NCI-H1436 treated with DMSO at 0.1 percent for 48 hours (cell line): ENCODE data around the gene PXMP2.
A peak's percentile ranks its signal among the peaks of the same experiment; 100 is the strongest.

Experiments
- DNase-seq: peaks from one replicate; lab custom pipeline; 2025; lab: John Stamatoyannopoulos, UW

The PXMP2 gene

DNA sequence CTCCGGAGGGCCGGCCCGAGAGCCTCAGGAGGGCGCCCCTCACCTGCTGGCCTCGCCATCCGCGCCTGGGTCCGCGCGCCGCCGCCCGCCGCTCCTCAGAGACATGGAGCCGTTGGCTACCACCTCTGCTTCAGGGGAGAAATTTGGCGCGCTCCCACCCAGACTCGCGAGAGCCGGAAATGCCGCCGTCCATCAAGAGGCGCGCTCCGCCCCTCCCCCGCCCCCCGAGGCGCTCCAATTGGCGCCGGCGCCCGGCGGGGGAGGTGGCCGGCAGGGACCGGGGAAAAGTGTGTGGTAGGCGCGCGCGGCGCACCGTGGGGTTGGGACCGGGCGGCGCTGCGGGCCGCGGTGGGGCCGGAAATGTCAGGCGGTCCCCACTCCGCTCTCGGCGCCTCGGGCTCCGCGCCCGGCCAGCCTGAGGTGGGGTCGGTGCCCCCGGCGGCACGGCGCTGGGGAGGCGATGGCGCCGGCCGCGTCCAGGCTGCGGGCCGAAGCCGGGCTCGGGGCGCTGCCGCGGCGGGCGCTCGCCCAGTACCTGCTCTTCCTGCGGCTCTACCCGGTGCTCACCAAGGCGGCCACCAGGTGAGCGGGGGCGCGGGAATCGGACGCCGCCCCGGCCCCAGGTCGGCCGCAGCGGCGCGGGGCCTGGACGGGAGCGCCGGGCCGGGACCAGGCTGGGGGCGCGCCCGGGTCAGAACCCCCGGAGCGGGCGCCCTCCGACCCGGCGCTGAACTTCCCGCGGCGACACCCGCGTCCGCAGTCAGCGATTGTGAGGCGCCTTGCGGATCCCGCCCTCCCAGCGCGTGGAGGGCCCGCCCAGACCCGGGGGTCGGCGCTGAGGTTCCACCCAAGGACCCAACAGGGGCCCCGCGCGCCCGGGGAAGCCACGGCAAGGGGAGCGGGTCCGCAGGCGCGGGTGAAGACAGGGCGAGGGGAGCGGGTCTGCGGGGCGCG is at the start of gene PXMP2, which contains the start of gene POLE:
PXMP2 (plus strand) TSS at position 377 of the 954 bp plus-strand sequence; CDS start at position 461, 84 bp downstream.
POLE (minus strand) TSS at position 132 of the 954 bp plus-strand sequence; CDS start at position 105, 27 bp downstream.
- peak; percentile 74 for DNase-seq

DNA sequence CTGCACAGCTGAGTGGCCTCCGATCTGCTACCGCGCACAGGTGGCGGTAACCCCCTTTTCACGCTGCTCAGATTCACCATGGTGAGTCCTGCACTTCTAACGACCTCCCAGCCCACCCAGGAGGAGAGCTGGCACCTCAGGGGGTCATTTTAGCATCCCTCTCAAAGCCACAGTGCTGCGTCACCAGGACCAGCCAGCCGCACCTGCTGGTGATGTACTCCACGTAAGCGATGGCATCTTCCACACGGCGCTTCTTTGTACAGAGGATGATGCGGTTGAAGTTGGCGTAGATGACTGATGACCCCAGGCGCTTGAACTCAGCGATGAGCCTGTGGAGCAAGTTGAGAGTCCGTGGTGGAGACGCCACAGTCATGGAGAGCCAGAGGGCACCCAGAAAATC is 49.6 kb upstream of the PXMP2 start:
- DNase-seq = no peak

DNA sequence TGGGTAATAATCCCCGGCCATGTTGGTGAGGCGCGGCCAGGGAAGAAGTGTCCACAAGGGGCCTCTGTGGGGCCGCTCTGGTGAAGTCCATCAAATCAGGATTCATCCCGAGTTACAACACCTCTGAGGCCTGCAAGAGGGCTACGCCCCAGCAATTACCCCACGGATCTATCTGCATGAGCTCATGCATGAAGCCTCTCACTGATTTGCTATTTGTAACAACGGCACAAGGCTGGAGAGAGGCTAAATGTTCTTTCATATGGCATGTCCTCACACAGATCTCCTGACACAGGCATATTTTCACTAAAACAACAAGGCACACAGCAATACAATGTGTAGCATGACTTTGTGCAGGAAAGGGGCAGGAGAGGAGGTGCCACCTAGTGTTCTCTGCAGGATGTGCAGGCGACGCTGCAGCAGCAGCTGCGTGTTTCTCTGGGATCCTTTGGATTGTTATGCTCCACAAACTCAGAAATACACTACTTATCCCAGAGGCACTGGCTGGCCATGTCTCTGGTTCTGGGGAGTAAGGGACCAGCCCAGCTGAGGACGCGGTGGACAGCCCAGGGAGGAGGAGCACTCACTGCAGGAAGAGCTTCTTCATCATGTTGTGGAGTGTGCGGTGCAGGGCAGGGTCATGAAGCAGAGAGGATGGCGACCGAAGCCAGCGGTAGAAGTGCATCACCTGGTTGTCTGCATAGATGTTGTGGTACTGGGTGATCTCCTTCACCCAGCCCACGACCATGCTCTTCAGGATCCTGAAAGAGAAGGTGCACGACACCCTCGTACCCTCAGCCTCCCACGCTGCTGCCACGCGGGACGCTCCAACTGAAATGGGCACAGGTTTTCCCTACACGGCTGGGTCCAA is 48.6 kb upstream of the PXMP2 start:
- no peak for DNase-seq

DNA sequence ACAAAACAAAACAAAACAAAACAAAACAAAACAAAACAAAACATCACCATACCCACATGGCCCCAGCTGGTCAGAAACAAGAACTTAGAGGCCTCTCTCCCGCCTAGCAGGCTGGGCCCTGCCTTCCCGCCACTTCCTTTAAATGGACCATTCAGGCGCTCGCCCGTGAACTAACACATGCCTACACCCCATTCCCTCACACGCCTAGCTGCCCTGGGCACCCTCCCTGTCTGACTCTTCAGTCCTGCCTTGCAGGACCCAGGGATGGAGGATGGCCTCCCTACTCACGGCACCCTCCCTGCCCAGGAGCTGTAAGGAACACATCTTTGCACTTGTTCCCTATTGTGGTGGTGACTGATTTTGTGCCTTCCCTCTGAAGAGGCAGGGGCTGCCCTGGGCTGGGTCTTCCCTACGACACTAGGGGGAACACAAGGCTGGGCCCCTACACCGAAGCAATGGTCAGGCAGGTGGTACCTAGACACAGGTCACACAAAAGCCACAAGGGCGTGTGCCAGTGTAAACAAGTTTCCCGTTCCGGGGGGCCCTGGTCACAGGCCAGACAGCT is 47.3 kb upstream of the PXMP2 start:
- DNase-seq = no peak

DNA sequence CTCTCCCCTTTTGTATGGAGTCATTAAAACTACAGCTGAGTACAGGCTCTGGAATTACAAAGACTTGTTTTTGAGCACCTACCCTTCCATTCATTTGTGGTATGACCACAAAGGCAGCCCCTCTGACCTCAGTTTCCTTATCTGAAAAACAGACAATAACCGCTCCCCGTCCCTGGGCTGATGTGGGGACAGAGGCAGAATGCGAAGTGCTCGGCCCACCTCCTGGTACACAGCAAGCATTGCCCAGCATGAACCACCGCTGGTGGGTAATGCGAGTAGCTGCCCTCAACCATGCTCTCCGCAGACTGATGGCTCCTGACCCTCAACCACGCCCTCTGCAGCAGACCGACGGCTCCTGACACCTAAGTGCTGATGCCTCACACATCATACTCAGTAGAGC is 46.5 kb upstream of the PXMP2 start:
- no peak for DNase-seq

DNA sequence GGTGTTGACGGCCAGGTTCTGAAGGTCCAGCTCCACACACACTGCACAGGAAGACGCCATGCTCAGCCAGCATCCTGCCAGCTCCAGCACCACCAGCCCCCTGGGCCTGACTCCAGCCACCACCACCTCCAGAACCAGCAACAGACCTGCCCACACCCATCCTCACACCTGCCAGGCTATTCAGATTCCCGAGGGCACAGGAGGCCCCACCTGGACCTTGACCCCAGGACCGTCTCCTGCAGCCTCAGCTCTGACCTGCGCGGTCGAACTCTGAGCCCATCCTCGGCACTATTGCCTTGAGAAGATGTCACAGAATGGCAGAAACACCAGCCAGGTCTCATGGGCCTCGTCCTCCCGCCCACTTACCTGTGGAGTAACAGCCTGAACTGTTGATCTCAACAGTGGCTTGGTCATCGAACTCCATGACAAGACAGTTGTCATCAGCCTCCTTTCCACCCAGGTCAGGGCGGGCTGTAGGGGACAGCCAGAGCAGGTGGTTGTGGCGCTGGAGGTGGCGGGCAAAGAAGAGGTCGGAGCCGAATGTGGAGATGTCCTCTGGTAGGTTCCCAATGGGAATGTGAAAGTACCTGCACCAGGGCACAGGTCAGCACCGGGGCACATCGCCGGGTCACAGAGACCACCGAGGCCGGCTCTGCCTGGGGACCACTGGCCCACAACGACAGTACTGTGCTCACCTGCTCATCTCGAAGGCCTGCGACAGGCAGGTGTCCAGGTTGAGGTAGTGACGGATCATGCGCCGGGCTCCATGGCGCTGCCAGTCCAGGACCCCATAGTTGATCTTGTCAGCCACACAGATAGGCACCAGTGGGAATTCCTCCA is 45.4 kb upstream of the PXMP2 start:
- no peak for DNase-seq

DNA sequence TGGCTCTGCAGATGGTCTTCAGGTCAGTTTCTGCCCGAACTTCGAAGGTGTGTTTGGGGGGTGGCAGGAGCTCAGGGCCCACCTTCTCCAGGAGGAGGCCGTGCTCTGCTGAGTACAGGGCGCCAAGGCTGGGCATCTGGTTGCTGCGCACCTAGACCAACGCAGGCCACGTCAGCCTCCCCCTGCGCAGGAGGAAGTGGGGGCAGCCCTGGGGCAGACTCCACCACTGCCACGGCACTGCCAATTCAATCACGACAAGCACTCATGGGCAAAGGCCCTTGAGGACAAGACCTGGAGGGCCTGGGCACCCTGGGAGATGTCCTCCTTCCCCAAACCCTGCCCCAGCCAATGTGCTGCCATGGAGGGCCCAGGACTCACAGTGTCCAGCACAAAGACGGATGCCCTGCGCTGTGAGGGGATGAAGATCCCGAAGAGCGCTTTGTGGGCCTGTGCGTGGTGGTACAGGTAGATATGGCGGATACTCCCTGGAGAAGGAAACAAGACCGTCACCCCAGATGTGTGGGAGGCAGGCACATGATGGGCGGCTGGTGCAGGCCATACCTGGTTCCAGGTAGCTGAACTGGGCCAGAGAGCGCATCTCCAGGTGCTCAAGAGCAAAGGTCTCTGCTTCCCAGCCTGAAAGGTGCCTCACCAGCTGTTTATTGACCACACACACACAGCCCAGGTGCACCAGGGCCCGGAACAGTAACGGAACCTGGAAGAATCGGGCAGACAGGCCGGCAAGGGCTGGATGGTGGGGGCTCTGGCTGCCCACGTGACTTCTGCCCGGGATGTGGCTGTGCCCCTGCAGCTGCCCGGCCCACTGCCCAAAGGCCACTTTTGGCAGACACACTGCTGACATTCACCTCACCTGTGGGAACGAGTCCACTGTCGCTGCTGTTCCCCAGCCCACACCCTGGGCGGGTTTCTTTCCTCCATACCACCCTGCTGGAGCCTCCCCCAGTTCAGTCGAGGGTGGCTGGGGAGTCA is 44.2 kb upstream of the PXMP2 start:
- DNase-seq = no peak

DNA sequence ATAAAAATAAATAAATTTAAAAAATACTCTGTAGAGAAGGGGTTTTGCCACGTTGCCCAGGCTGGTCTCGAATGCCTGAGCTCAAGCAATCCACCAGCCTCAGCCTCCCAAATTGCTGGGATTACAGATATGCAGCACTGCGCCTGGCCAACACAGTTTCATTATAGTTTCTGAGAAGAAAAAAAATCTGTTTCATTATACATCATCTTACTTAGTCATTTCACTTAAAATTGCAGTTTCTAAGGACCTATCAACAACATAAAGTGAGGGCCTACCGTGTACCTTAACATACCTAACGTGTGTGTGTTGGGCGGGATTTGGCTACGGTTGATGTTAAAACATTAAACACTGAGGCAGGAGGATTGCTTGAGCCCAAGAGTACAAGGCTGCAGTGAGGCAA is 40.5 kb upstream of the PXMP2 start:
- DNase-seq = no peak

DNA sequence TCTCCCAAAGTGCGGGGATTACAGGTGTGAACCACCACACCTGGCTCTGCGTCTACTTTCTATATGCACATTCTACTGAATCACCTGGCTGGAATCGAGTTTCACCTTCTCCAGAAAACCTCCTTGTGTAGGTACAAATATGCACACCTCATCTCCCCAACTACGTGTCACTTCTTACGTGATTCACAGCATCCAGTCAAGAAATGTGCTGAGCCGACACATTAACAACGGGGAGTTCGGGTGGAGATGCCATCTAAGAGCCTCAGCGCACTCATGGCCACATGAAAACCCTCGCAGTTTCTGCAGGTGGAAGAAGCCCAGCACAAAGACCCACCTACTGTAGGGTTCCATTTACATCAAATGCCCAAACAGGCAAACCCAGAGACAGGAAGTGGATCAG is 39.5 kb upstream of the PXMP2 start:
- no peak for DNase-seq

DNA sequence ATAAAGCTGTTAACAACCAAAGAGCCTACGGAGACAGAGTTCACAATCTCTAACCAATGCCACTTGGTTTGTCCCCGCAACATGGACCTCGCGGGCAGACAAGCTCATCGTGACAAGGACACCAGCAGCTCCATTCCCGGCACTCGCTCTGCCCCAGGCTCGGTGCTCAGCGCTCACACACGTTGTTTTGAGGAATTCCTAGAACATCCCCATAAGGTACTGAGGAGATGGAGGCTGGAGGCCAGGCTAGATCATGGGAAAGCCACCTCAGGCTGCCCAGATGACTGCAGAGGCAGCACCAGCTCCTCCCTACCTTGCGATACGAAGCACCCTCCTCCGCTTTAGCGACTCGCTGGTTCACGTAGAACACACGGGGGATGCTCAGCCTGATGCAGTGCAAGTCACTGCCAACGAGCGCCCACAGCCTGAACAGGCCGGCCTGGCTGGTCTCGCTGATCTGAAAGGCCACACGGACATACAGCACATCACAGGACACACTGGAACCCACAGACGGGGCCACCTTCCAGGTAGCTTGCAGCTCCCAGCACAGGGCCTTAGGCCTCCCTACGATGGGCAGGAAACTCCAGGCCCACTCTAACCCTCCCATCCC is 38.7 kb upstream of the PXMP2 start:
- no peak for DNase-seq

DNA sequence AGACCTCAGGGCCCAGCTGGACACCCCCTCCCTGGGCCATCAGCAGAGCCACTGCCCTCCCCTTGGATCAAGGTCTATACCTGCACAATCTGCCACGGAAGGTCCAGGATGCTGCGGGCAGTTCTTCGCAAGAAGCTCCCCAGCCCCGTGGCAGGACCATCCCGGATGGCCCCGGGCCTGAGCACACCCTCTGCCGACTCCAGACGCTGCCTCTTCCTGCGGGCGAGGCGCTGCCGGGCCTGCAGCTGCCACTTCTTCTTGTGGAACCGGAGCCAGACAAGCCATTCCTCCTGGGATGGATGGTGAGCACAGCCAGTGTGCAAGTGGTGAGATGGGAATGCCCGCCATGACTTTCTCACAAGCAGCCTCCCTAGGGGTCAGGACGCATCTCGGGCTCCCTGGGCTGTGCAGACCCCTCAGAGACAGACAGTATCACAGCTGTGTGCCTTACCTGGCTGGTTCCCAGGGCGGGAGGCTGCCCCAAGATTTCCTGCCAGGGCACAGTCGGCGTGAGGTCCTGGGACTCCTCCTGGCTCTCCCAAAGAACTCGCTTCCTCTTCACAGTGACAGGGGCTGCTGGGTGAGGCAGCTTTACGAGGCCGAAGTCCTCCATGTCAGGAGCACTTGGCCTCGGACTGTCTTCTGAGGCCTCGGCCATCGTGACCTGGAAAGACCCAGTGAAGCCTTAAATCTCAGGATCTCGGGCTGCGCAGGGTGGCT is 38.0 kb upstream of the PXMP2 start:
- DNase-seq = no peak

DNA sequence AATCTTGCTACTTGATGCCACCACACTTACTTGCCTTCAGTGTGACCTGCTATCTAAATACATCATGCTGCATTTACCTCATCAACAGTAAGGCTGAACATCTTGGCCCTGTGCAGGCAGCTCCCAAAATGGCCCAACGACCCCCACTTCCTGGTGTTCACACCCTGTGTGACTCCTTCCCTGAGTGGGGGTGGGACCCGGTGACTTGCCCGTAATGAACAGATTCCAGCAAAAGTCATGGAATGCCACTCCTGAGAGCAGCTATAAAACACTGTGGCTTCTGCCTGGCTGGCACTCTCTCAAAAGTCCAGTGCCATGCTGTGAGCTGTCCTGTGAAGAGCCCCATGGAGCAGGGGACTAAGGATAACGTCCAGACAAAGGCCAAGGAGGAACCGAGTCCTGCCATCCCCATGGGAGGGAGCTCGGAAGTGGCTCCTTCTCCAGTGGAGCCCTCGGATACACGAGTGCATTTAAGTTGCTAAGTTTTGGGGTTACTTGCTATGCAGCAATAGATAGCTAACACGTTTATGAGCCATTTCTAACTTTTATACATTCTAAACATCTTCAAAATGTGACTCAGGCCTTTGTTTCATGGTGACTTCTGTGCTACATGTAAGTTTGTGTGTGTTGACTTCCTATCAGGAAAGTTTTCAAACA is 35.8 kb upstream of the PXMP2 start:
- DNase-seq = peak; percentile 8

DNA sequence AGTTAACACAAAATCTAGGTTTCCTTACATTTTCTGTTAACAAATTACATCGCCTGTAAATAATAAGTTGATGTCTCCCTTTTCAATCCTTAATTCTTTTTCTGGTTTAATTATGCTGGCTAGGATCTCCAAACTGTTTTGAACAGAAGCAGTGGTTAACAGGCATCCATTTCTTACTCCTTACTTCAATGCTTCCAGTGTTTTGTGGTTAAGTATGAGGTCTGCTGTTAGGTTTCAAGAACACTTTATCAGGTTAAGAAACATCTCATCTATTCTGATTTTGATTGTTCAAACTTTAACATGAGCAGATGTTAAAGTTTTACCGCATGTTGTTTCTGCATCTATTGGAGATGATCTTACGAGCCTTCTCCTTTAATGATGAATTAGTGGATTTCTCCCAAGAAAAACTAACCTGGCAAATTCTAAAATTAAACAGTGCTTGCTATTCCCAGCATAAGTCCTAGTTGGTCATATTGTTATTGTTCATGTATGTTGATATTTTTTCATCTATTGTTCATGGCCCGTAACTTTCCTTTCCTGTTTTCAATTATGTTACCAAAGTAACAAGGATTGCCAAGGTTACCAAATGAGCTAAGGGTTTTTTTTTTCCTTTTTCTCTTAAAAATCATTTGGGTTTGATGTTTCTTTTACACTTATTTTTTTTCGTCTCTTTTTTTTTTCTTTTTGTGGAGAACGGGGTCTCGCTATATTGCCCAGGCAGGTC is 33.7 kb upstream of the PXMP2 start:
- DNase-seq = no peak

DNA sequence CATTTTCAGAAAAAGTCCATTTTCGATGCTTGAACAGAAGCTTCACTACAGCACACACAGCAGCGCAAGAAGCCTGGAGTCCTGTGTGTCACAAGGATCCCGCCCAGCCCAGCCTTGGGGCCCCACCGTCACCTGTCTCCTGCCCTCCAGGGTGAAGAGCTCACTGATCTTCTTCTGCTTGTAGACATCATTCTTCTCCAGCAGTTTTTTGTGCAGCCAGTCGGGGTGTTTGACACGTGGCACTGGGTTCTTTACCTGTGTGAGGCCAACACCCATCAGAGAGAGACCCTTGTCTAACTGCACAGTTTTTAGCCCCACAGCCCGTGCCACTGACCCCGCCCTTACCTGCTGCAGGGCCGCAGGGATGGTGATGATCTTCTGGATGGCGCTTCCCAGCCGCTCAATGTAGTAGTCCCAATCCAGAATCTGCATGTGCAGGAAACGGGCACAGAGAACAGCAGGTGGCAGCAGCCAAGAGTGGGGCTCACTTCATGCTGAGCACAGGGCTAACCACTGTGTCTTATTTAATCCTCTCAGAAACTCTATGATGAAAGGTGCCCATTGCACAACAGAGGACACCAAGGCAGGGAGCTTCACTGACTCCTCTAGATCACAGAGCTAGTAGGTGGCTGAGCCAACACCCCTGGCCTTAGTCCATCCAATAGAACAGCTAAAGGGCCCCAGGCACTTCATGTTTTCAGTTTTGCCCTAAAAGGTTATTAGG is 30.2 kb upstream of the PXMP2 start:
- no peak for DNase-seq

DNA sequence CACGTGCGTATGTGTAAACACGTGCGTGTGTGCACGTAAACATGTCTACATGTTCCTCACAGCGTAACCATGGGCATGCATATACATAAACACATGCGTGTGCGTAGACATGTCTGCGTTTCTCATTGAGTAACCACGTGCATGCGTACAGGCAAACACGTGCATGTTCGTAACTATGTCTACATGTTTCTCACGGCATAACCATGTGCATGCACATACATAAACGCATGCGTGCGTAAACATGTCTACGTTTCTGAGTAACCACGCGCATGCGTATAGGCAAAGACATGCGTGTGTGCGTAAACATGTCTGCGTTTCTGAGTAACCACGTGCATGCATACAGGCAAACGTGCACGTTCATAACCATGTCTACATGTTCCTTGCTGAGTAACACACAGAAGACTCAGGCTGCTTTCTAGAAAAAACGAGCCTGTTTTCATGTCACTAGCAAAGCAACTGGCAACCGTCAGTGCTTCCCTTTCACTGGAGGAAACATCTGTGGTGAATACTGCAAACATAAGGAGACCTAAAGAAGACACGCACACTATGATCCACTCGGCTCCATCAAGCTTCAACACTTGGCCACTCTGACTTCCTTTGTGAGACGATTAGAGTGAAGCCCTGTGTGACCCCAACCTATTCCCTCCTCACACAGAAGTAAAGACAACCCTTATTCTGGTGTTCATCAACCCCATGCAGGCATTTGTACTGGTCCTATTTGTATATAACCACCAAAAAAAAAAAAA is 29.1 kb upstream of the PXMP2 start:
- DNase-seq = no peak

DNA sequence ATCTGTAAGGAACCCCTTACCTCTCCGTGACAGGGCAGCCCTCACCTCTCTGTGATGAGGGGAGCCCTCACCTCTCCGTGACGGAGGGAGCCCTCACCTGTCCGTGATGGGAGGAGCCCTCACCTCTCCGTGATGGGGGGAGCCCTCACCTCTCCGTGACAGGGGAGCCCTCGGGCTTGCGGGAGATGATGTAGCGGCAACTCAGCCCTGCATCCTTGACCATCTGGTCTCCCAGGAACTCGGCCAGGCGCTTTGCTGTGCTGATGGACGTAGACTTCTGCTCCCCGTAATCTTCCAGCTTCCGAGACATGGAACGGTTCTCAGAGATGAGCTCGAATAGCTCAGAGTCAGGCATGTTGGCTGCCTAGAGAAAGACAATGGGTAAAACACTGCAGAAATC is 28.2 kb upstream of the PXMP2 start:
- no peak for DNase-seq

DNA sequence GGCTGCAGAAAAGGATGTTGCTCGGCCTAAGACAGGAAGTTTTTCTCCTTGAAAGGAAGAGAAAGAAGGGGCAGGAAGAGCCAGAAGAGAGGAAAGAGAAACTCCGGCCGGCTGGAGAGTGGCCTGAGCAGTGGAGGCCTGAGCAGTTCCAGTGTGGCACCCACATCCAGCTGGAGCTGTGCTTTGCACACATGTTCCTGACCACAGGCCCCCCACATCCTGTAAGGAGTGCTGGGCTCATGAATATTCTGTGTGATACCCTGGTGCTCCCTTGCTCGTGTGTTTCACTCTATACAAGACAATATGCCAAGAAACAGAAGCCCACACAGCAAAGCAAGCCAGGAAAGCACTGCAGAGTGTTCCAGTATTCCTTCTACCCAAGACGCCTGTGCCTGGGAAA is 27.3 kb upstream of the PXMP2 start:
- no peak for DNase-seq
